CD4-positive, alpha-beta memory T cell (primary cell): Measurements from ENCODE around the gene SCAMP5. TPM values are rescaled to one million over a fixed set of nuclear protein-coding genes. Genes with fewer than 3 reads are reported as not detected.

Source experiments
- CTCF ChIA-PET: fragments of 350-600 bp; sonication (Branson Sonifier 250); formaldehyde crosslinking; loops from one replicate; lab custom pipeline; 2021; ENCODE audit warnings: inconsistent platforms; ENCODE audit not compliant: partially characterized antibody; lab: Charles Lee
- POLR2A ChIA-PET: fragments of 350-600 bp; sonication (Branson Sonifier 250); formaldehyde crosslinking; loops from one replicate; lab custom pipeline; 2021; ENCODE audit not compliant: partially characterized antibody; lab: Charles Lee
- DNase-seq, 5 donors: peaks; one replicate each; pipeline versions ENCODE4 v3.0.0 to v3.0.0-alpha.2; 2020 to 2022; ENCODE audit warnings: mixed read lengths in 1 of 5
- H3K27ac ChIP-seq: one replicate; pipeline ENCODE4 v1.7.0; 2013; ENCODE audit warnings: low read depth, low read length
- H3K27me3 ChIP-seq: 2 replicates; pipeline ENCODE4 v1.7.0; 2013; ENCODE audit warnings: mild to moderate bottlenecking, low read length, moderate library complexity; ENCODE audit not compliant: insufficient read depth
- H3K36me3 ChIP-seq: 2 replicates; pipeline ENCODE4 v1.7.0; 2013; ENCODE audit warnings: mild to moderate bottlenecking, low read length, moderate library complexity; ENCODE audit not compliant: insufficient read depth
- H3K4me1 ChIP-seq: 2 replicates; pipeline ENCODE4 v1.7.0; 2013; ENCODE audit warnings: mild to moderate bottlenecking, low read length, moderate library complexity; ENCODE audit not compliant: insufficient read depth
- H3K4me3 ChIP-seq, 2 donors: one replicate each; pipeline ENCODE4 v1.7.0; 2013; ENCODE audit warnings: low read length in 2 of 2, mild to moderate bottlenecking in 1 of 2
- H3K9me3 ChIP-seq, 2 donors: one replicate each; pipeline ENCODE4 v1.7.0; 2013; ENCODE audit warnings: low read length in 2 of 2, control low read depth in 1 of 2; ENCODE audit not compliant: control insufficient read depth in 1 of 2
- H3K27ac Mint-ChIP-seq, 7 donors: one replicate each; pipeline ENCODE4 v1.8.0; 2020 to 2021; ENCODE audit warnings: mixed read lengths in 7 of 7, mild to moderate bottlenecking in 6 of 7, inconsistent platforms in 3 of 7, moderate library complexity in 3 of 7
- H3K27me3 Mint-ChIP-seq, 2 donors: one replicate each; pipeline ENCODE4 v1.8.0; 2020 to 2021; ENCODE audit warnings: mixed read lengths in 2 of 2
- H3K36me3 Mint-ChIP-seq, 2 donors: one replicate each; pipeline ENCODE4 v1.8.0; 2020 to 2021; ENCODE audit warnings: mixed read lengths in 2 of 2, inconsistent platforms in 1 of 2, mild to moderate bottlenecking in 1 of 2
- H3K4me1 Mint-ChIP-seq, 4 donors: one replicate each; pipeline ENCODE4 v1.8.0; 2020 to 2021; ENCODE audit warnings: mixed read lengths in 4 of 4, mild to moderate bottlenecking in 1 of 4
- H3K4me3 Mint-ChIP-seq, 8 donors: one replicate each; pipeline ENCODE4 v1.8.0; 2020 to 2021; ENCODE audit warnings: mixed read lengths in 8 of 8, mild to moderate bottlenecking in 7 of 8, moderate library complexity in 6 of 8, inconsistent platforms in 3 of 8
- H3K9me3 Mint-ChIP-seq, 8 donors: one replicate each; pipeline ENCODE4 v1.8.0; 2020 to 2021; ENCODE audit warnings: mixed read lengths in 8 of 8, mild to moderate bottlenecking in 5 of 8, inconsistent platforms in 3 of 8, moderate library complexity in 1 of 8
- intact Hi-C: fragments of 100-400 bp; cut with micrococcal nuclease; formaldehyde crosslinking; loops from one replicate; pipeline ENCODE4 v1.15.1; 2023
- polyA plus RNA-seq, 2 donors: library from polyadenylated mRNA; unstranded; fragments of 300-500 nt; fragmentation: Illumina TruSeq; gene quantifications; one replicate each; pipeline ENCODE4 v1.2.3, GENCODE V29; 2021
- total RNA-seq, 2 experiments: library from RNA; stranded (reverse); gene quantifications; one replicate each; pipeline ENCODE4 v1.2.3, GENCODE V29; 2021

SCAMP5 gene
- total and polyA plus RNA-seq, 4 experiments from 2014 or later, result 0.15 to 0.33 (median 0.26) TPM; not detected in 1

DNA sequence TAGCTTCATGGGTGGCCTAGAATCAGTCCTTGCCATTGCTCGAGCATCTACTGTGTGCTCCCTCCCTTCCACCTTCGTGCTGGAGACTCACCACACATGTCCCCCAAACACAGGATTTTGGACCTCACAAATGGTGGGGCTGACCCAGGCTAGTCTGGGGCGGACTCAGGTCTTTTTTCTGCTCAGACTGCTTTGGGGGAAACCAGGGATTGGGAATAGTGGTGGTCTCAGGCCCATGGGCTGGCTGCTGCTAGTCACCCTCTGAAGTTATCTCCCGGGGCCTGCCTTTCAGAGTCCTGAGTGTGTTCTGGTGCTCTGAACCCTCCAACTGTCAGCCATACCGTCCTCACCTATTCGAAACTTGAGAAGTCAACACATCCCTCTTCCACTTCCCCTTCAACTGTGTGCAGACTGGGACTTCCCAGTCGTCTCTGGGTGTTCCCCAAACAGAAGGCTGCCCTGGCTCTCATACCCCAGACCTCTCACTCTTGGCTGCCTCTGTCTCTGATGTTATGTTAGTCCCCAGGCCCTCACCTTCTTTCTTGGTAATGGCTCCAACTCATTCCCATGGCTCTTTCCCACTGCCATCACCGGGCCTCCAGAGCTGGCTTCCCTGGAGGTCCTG is 74.0 kb downstream of the SCAMP5 start:
- POLR2A ChIA-PET, result no interaction called here
- no peak overlapping the region for H3K4me3 Mint-ChIP-seq

DNA sequence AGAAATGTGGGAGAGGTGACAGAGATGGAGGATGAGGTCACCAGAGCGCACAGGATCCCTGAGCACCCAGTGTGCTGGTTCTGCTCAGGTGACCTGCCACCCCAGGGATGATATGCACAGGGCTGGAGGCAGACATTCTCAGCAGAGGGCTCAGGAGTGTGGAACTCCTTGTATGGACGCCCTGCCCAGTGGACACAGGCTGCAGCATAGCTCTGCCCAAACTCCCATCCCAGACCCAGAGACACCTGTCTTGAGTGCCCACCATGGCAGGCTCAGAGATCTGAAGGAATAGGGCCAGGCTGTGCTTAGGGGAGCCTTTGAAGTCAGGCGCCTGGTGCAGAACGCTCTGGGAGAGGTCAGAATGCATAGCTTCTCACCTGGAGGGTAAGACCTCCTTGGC is 75.3 kb downstream of the SCAMP5 start:
- H3K4me3 ChIP-seq, result no peak overlapping the region
- H3K4me1 Mint-ChIP-seq, result peaks cover 11 to 46% (median 34%) of the 10 kb centered on the region in 4 donors
- H3K27me3 Mint-ChIP-seq, result no peaks in the 10 kb centered on the region
- peaks cover 2 to 9% of the 10 kb centered on the region in 2 donors for H3K36me3 Mint-ChIP-seq
- H3K9me3 ChIP-seq, result no peaks in the 10 kb centered on the region
- peaks cover 33% of the 10 kb centered on the region for H3K4me1 ChIP-seq
- ChIA-PET CTCF (no interaction called here), POLR2A (no interaction called here)
- no peak for DNase-seq
- H3K27ac Mint-ChIP-seq, result peak overlapping the region in 1 of 7 donors; percentile 59
- H3K27me3 ChIP-seq, result no peaks in the 10 kb centered on the region
- peaks cover 0 to 13% (median 6%) of the 10 kb centered on the region in 8 donors for H3K9me3 Mint-ChIP-seq
- H3K4me3 Mint-ChIP-seq, result no peak overlapping the region
- intact Hi-C loops, result no loop called here
- H3K27ac ChIP-seq, result no peak overlapping the region
- no peaks in the 10 kb centered on the region for H3K36me3 ChIP-seq

More for the DNA sequence above, 74.0 kb downstream of the SCAMP5 start:
- peaks cover 46% of the 10 kb centered on the region for H3K4me1 ChIP-seq
- CTCF ChIA-PET, result interaction anchor here (0.6 kb wide), 1 partner anchor 97 kb away, joined by 3 read pairs; no protein-coding TSS in a partner anchor
- H3K4me3 ChIP-seq, result no peak overlapping the region
- H3K36me3 ChIP-seq, result no peaks in the 10 kb centered on the region
- intact Hi-C loops, result no loop called here
- H3K9me3 ChIP-seq, result no peaks in the 10 kb centered on the region
- Mint-ChIP-seq H3K4me1 (peaks cover 14 to 56% (median 41%) of the 10 kb centered on the region in 4 donors), H3K27ac (peak overlapping the region in 2 of 7 donors; percentile 8 to 38), H3K27me3 (no peaks in the 10 kb centered on the region), H3K36me3 (peaks cover 0 to 5% of the 10 kb centered on the region in 2 donors), H3K9me3 (peaks cover 0 to 9% (median 0%) of the 10 kb centered on the region in 8 donors)
- H3K27me3 ChIP-seq, result no peaks in the 10 kb centered on the region
- H3K27ac ChIP-seq, result no peak overlapping the region
- DNase-seq, result no peak

Other genes with a start within 250 kb of the SCAMP5 start
- gene CYP1A2, start 246.7 kb upstream of the SCAMP5 start, total RNA-seq, result not detected
- gene CYP1A2, start 246.7 kb upstream of the SCAMP5 start, polyA plus RNA-seq, result not detected
- 100 to 1,000 TPM; 234 to 247 TPM for gene CSK, start 213.5 kb upstream of the SCAMP5 start, total RNA-seq
- 100 to 1,000 TPM in 1 of 2 donors, 10 to 100 TPM in 1; 72.5 to 125 TPM for gene CSK, start 213.5 kb upstream of the SCAMP5 start, polyA plus RNA-seq
- under 1 TPM; 0.23 to 0.39 TPM for gene LMAN1L, start 182.7 kb upstream of the SCAMP5 start, total RNA-seq
- not detected for gene LMAN1L, start 182.7 kb upstream of the SCAMP5 start, polyA plus RNA-seq
- not detected for gene CPLX3, start 168.9 kb upstream of the SCAMP5 start, total RNA-seq
- gene CPLX3, start 168.9 kb upstream of the SCAMP5 start, polyA plus RNA-seq, result not detected
- gene ULK3, start 152.4 kb upstream of the SCAMP5 start, total RNA-seq, result 10 to 100 TPM; 84.9 to 88.3 TPM
- 10 to 100 TPM; 33.6 to 38.5 TPM for gene ULK3, start 152.4 kb upstream of the SCAMP5 start, polyA plus RNA-seq
- gene SCAMP2, start 122.2 kb upstream of the SCAMP5 start, total RNA-seq, result 100 to 1,000 TPM; 132 to 138 TPM
- gene SCAMP2, start 122.2 kb upstream of the SCAMP5 start, polyA plus RNA-seq, result 100 to 1,000 TPM; 152 to 179 TPM
- gene MPI, start 105.5 kb upstream of the SCAMP5 start, total RNA-seq, result 10 to 100 TPM; 70.4 to 73.1 TPM
- 10 to 100 TPM; 63.0 to 66.2 TPM for gene MPI, start 105.5 kb upstream of the SCAMP5 start, polyA plus RNA-seq
- gene FAM219B, start 88.7 kb upstream of the SCAMP5 start, total RNA-seq, result 100 to 1,000 TPM; 101 to 117 TPM
- gene FAM219B, start 88.7 kb upstream of the SCAMP5 start, polyA plus RNA-seq, result 10 to 100 TPM; 17.4 to 26.1 TPM
- 10 to 100 TPM; 66.8 to 74.4 TPM for gene COX5A, start 57.5 kb upstream of the SCAMP5 start, total RNA-seq
- 100 to 1,000 TPM; 331 to 336 TPM for gene COX5A, start 57.5 kb upstream of the SCAMP5 start, polyA plus RNA-seq
- 1 to 10 TPM; 2.6 to 2.8 TPM for gene RPP25, start 38.8 kb upstream of the SCAMP5 start, total RNA-seq
- 1 to 10 TPM; 2.6 to 2.8 TPM for gene RPP25, start 38.8 kb upstream of the SCAMP5 start, polyA plus RNA-seq
- 10 to 100 TPM; 14.1 to 15.2 TPM for gene PPCDC, start 28.0 kb downstream of the SCAMP5 start, total RNA-seq
- 10 to 100 TPM in 1 of 2 donors, 1 to 10 TPM in 1; 8.5 to 12.4 TPM for gene PPCDC, start 28.0 kb downstream of the SCAMP5 start, polyA plus RNA-seq
- 10 to 100 TPM; 25.9 to 27.0 TPM for gene C15orf39, start 206.3 kb downstream of the SCAMP5 start, total RNA-seq
- gene C15orf39, start 206.3 kb downstream of the SCAMP5 start, polyA plus RNA-seq, result 1 to 10 TPM in 1 of 2 donors, under 1 TPM in 1; 0.36 to 4.6 TPM